Effector CD4-positive, alpha-beta T cell (primary cell): ENCODE results near the gene ZNF654.
"Not testable (repeated sequence)": the region's sequence is repeated elsewhere in the genome, so short reads cannot be mapped to it uniquely, and the experiment has no call there.

ENCODE experiments used
- DNase-seq: peaks from one replicate; pipeline ENCODE4 v3.0.0-alpha.2; 2020

The ZNF654 gene

DNA sequence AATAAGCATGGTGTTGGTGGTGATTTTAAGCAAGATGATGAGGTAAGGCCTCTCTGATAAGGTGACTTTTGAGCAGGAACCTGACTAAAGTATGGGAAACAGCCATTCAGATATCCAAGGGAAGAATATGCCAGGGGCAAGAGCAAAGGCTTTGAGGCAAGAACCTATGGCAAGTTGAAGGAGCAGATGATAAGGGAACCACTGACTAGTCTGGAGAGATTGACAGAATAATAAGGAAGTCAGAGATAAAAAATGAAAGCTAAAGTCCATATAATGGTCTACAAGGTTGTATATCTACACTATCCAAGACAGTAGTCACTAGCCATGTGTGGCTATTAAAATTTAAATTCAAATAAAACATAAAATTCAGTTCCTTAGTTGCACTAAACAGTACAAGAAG lies 88.2 kb downstream of the ZNF654 start:
- DNase-seq = no peak

DNA sequence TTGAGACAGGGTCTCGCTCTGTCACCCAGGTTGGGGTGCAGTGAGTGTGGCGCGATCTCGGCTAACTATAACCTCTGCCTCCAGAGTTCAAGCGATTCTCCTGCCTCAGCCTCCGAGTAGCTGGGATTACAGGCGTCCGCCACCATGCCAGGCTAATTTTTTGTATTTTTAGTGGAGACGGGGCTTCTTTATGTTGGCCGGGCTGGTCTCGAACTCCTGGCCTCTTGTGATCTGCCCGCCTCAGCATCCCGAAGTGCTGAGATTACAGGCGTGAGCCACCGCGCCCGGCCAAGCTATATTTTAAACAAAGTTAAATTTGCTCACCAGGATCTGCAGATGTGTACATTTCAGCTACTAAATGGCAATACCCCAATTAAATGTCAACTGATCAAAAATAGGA lies 89.6 kb downstream of the ZNF654 start:
- DNase-seq = no peak

- no peak for DNase-seq
These were observed 90.0 kb downstream of the ZNF654 start for GRCh38 chr3:88149101-88149508.

- DNase-seq = peak; percentile 75
These were observed 90.7 kb downstream of the ZNF654 start, which contains the start of gene C3orf38 for GRCh38 chr3:88149509-88150362. Gene C3orf38 (plus strand): TSS chr3:88149959. CDS start chr3:88150053, 94 bp downstream.

- no peak for DNase-seq
These were observed 91.3 kb downstream of the ZNF654 start for GRCh38 chr3:88150371-88150770.

GRCh38 chr3:88150806-88151205 lies 91.8 kb downstream of the ZNF654 start:
- DNase-seq = no peak

- DNase-seq = no peak
These were observed 92.3 kb downstream of the ZNF654 start for GRCh38 chr3:88151358-88151757.

GRCh38 chr3:88152841-88153240 lies 93.8 kb downstream of the ZNF654 start:
- no peak for DNase-seq

DNA sequence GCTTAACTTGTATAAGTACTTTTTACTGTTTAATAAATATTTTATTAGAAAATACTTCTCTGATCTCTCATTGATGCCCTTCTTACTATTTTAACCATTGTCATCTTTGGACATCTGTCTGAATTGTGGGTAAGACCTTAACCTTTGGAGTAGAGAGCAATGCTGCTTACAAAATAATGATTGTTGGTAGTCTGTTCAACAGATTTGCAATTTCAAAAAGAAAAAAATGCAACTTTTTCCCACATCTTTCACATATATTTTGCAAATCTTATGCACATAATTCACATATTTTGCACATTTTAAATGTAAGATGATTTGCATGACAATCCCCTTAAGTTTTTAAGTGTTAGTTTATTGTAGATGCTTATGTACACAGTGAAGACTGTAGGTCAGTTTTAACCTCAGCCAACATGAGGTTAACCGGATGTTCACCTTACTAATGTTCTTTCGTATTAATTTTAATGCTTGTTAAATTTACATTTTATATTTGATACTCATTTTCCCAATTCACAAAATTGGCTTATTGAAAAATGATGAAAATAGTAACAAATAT lies 107.4 kb downstream of the ZNF654 start:
- DNase-seq = no peak

GRCh38 chr3:88167173-88167572 lies 108.1 kb downstream of the ZNF654 start:
- DNase-seq = no peak

GRCh38 chr3:88167704-88168103 lies 108.6 kb downstream of the ZNF654 start:
- no peak for DNase-seq

DNA sequence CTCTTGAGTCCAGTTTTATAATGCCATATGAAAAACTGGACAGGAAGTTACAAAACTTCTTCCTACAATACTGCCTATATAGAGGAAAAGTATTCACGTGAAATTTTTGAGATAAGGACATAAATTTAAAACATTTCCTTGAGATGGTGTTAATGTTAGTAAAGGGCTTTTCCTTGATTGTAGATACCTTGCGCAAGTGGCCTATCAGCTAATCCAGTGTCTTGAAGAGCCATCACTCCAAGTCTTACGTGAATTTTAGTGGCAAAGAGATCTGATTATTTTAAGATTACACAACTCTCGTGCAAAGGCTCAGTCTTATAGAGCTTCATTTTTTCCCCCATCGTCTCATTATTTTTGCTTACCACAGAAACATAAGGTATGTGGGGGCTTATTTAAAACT lies 109.1 kb downstream of the ZNF654 start:
- no peak for DNase-seq

DNA sequence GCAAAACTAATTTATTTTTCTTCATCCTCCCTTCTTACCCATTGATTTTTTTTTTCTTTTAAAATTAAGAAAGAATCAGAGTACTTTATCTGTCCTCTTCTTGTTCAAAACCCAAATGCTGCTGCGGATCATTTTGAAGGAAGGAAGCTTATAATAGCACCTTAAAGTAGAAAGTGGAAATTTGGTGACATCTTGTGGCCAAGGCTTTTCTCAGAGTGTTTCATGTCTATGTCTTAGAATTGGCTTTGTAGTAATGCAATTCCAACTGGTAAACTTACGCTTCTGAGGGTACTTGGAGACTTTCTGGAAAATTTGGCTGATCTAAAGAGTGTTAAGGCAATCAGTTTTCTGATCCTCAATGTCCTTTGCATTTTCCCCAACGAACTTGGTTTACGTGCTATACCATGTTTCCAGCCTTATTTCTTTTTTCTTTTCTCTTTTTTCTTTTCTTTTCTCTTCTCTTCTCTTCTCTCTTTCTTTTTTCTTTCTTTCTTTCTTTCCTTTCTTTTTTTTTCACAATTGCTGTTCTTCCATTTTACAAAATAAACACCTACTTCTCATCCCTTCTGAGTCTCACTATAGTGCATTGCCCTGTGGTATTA lies 121.4 kb downstream of the ZNF654 start:
- peak; percentile 6 for DNase-seq

DNA sequence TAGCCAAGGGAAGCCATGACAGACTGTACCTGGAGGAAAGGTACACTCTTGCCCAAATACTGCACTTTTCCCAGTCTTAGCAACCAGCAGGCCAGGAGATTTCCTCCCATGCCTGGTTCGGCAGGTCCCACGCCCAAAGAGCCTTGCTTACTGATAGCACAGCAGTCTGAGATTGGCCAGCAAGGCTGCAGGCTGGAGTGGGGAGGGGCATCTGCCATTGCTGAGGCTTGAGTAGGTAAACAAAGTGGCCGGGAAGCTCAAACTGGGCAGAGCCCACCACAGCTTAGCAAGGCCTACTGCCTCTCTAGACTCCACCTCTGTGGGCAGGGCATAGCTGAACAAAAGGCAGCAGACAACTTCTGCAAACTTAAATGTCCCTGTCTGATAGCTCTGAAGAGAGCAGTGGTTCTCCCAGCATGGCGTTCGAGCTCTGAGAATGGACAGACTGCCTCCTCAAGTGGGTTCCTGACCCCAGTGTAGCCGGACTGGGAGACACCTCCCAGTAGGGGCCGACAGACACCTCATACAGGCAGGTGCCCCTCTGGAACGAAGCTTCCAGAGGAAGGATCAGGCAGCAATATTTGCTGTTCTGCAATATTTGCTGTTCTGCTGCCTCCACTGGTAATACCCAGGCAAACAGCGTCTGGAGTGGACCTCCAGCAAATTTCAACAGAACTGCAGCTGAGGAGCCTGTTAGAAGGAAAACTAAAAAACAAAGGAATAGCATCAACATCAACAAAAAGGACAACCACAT lies 123.3 kb downstream of the ZNF654 start:
- DNase-seq = not testable (repeated sequence)

- DNase-seq = no peak
These were observed 129.4 kb downstream of the ZNF654 start for GRCh38 chr3:88188436-88188835.

DNA sequence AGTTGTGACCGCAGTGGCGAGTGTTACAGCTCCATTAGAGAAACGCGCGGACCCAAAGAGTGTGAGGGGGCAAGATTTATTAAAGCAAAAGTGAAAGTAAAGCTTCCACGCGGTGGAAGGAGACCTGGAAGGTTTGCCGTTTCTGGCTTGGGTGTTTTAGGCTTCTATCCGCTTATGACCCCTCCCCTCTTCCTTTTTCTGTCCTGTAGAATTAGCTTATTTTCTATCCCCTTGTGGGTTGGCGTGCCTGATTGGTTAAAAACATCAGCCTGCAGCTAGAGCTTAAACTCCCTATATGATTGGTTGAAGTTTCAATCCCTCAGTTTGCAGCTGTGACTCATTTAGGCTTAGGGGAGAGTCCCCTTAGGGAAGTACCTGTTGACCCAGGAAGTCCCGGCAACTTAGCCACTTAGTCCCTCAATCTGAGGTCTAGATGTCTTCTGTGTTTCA lies 130.3 kb downstream of the ZNF654 start:
- DNase-seq = no peak

GRCh38 chr3:88191872-88192409 lies 132.9 kb downstream of the ZNF654 start:
- DNase-seq = no peak

GRCh38 chr3:88192631-88193030 lies 133.6 kb downstream of the ZNF654 start:
- DNase-seq = no peak
